Measurements from ENCODE around the gene LRRK1. TPM values are rescaled to one million over a fixed set of nuclear protein-coding genes. Genes with fewer than 3 reads are reported as not detected.

LRRK1 gene
- total RNA-seq, 4 donors from 2014 or later: 12.1 to 23.8 (median 15.2) TPM

DNA sequence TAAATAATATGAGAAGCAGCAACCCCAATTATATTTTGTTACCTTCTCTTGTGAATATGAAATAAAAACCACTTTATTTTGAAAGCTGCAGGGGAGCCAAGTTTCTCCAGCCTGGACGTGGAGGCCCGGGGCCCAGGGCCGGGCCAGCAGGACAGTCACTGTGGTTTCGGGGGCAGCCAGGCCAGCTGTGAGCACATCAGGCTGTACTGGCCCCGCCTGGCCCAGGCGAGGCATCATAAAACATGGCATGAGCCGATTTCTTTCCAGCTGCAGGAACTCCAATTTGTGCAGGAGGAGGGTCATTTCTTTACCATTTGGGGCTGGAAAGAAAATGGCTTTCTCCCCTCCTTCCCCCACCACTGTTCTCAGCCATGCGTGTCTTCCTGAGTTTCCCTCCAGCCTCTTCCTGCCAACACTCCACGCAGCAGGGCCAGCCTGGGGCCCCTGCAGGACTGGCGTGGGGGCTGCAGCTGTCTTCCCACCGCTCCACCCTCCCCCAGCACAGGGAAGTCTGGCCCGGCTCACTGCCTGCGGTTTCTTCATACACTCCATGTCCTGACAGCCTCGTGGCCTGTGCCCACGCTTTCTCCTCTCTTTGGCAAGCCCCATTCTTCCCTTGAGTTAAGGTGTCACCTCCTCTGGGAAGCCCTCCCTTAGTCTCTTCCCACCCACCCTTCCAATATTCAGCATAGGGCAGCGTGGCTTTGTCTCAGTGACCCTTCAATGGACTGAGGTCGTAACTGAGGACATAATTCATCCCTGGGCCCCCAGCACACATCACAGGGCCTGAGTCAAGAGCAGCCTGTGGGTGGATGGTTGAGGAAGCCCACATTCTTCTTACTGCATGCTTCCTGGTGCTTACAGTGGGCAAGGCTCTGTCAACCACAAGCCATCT, 196.9 kb downstream of the LRRK1 start:
- Histone ChIP-seq H3K4me3 (no peak overlapping the region), H3K27me3 (no peaks in the 10 kb centered on the region), H3K4me1 (peaks cover 0 to 13% (median 9%) of the 10 kb centered on the region in 3 donors), H3K27ac (peak overlapping the region in 1 of 4 donors; percentile 34), H3K36me3 (no peaks in the 10 kb centered on the region), H3K9me3 (no peaks in the 10 kb centered on the region)
- ATAC-seq: peak; percentile 38
- TF ChIP-seq POLR2A (IDR thresholded peaks at IDR 0.05) (no peak), POLR2AphosphoS5 (IDR thresholded peaks at IDR 0.05) (no peak), EP300 (IDR thresholded peaks at IDR 0.05) (no peak)
- TF ChIP-seq, protein P1, sequence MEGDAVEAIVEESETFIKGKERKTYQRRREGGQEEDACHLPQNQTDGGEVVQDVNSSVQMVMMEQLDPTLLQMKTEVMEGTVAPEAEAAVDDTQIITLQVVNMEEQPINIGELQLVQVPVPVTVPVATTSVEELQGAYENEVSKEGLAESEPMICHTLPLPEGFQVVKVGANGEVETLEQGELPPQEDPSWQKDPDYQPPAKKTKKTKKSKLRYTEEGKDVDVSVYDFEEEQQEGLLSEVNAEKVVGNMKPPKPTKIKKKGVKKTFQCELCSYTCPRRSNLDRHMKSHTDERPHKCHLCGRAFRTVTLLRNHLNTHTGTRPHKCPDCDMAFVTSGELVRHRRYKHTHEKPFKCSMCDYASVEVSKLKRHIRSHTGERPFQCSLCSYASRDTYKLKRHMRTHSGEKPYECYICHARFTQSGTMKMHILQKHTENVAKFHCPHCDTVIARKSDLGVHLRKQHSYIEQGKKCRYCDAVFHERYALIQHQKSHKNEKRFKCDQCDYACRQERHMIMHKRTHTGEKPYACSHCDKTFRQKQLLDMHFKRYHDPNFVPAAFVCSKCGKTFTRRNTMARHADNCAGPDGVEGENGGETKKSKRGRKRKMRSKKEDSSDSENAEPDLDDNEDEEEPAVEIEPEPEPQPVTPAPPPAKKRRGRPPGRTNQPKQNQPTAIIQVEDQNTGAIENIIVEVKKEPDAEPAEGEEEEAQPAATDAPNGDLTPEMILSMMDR (IDR thresholded peaks at IDR 0.05): no peak
- 51 to 54% methylated on average over 12 of the region's 17 CpGs for WGBS, 2 donors (ENCODE audit: low coverage in 1 of 2)

DNA sequence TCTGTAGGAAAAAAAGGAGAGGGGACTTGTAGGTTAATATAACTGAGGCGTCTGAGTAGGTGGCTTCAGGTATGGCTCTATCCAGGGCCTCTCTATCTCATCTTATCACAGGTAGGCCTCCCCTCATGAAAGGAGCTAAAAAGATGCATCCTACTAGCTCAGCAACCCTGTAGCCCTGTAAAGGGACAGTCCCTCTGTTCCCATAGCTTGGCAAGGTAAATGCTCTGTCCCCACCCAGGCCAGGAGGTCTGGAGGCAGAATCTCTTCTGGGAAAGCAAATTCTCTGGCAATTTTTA, 197.5 kb downstream of the LRRK1 start:
- no peak overlapping the region for H3K4me3 ChIP-seq
- H3K36me3 ChIP-seq: no peaks in the 10 kb centered on the region
- H3K9me3 ChIP-seq: no peaks in the 10 kb centered on the region
- H3K27ac ChIP-seq: peak overlapping the region in 1 of 4 donors; percentile 34
- WGBS, 2 donors (ENCODE audit: low coverage in 1 of 2): 75 to 100% methylated on average over 1 of the region's 1 CpG
- no peaks in the 10 kb centered on the region for H3K27me3 ChIP-seq
- no peak for TF ChIP-seq POLR2AphosphoS5 (IDR thresholded peaks at IDR 0.05)
- ATAC-seq: no peak
- peaks cover 0 to 19% (median 13%) of the 10 kb centered on the region in 3 donors for H3K4me1 ChIP-seq

DNA sequence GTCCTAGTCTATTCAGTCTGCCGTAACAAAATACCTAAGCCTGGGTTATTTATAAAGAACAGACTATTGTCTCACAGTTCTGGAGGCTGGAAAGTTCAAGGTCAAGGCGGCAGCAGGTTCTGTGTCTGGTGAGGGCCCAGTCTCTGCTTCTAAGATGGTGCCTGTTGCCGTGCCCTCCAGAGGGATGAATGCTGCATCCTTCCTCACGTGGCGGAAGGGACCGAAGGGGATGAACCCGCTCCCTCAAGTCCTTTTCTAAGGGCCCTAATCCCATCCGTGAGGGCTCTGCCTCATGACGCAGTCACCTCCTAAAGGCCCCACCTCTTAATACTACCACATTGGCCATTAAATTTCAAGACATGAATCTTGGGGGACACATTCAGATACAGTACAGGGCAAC, 199.0 kb downstream of the LRRK1 start:
- Histone ChIP-seq H3K4me3 (no peak overlapping the region), H3K4me1 (peaks cover 0 to 28% (median 21%) of the 10 kb centered on the region in 3 donors), H3K9me3 (no peaks in the 10 kb centered on the region), H3K36me3 (no peaks in the 10 kb centered on the region), H3K27me3 (no peaks in the 10 kb centered on the region), H3K27ac (no peak overlapping the region)
- WGBS, 2 donors (ENCODE audit: low coverage in 1 of 2): 92% methylated on average over 9 of the region's 9 CpGs; no CpG with 5 or more reads in 1 of the 2 donors
- TF ChIP-seq, protein P1 (IDR thresholded peaks at IDR 0.05): no peak
- TF ChIP-seq POLR2AphosphoS5 (IDR thresholded peaks at IDR 0.05) (no peak), EP300 (IDR thresholded peaks at IDR 0.05) (no peak), POLR2A (IDR thresholded peaks at IDR 0.05) (no peak)
- ATAC-seq: no peak

DNA sequence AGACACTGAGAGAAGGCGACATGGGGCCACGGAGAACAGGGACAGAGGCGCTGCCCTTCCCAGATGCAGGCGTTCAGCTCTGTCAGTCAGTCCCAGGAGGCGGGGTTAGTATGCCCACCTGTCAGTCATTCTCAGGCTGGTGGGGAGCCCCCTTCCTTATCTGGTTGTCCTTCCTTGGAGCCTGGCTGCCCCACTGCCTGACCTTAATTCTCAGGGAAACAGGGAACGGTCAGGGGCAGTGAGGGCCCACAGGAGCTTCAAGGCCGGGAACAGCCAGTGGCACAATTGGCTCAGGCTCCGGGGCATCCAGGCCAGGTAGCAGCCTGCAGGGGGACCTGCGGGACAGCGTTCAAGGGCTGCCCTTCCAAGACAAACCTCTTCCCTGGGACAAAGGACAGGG, 199.5 kb downstream of the LRRK1 start:
- ATAC-seq: no peak
- no peaks in the 10 kb centered on the region for H3K9me3 ChIP-seq
- peaks cover 0 to 28% (median 21%) of the 10 kb centered on the region in 3 donors for H3K4me1 ChIP-seq
- no peaks in the 10 kb centered on the region for H3K27me3 ChIP-seq
- H3K4me3 ChIP-seq: no peak overlapping the region
- TF ChIP-seq, protein P1 (IDR thresholded peaks at IDR 0.05): no peak
- WGBS, 2 donors (ENCODE audit: low coverage in 1 of 2): 100% methylated on average over 1 of the region's 10 CpGs; no CpG with 5 or more reads in 1 of the 2 donors
- H3K27ac ChIP-seq: no peak overlapping the region
- no peaks in the 10 kb centered on the region for H3K36me3 ChIP-seq

DNA sequence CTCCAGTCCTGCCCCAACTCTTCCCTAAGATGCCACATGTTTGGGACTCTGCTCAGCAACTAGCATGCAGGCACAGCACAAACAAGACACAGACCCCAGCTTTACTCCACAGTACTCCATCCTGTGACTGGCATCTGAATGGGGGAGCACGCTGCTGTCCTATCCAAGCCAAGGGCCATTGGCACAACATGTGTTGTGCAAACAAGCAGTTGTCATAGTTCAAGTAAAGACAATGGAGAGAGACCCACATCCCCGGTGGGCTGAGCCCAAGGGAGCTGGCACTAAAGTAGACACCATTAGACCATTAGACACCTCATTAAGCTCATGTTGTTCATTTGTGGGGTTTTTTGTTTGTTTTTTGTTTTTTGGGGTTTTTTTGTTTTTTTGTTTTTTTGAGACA, 200.0 kb downstream of the LRRK1 start:
- no peak for TF ChIP-seq EP300 (IDR thresholded peaks at IDR 0.05)
- TF ChIP-seq POLR2A (IDR thresholded peaks at IDR 0.05): no peak
- TF ChIP-seq, protein P1 (IDR thresholded peaks at IDR 0.05): no peak
- no peak for TF ChIP-seq POLR2AphosphoS5 (IDR thresholded peaks at IDR 0.05)
- 85 to 96% methylated on average over 2 of the region's 2 CpGs for WGBS, 2 donors (ENCODE audit: low coverage in 1 of 2)
- no peak for ATAC-seq
- Histone ChIP-seq H3K4me3 (no peak overlapping the region), H3K9me3 (no peaks in the 10 kb centered on the region), H3K27ac (no peak overlapping the region), H3K4me1 (peaks cover 0 to 28% (median 21%) of the 10 kb centered on the region in 3 donors), H3K27me3 (no peaks in the 10 kb centered on the region), H3K36me3 (no peaks in the 10 kb centered on the region)

Other genes starting within 250 kb of the LRRK1 start
- gene ALDH1A3, start 39.5 kb upstream of the LRRK1 start, total RNA-seq: 100 to 1,000 TPM in 1 of 4 donors, 10 to 100 TPM in 3; 23.0 to 148 (median 93.4) TPM

Data from gastroesophageal sphincter (tissue), 4 donors.